Body of pancreas (tissue), 4 donors: ENCODE results near the gene MIA.

ENCODE experiments used
- POLR2A ChIP-seq, 3 donors: fragments of 450-650 bp; IDR thresholded peaks; one replicate each; pipeline ENCODE4 v1.6.1; 2016; ENCODE audit warnings: antibody characterized with exemption in 3 of 3, mild to moderate bottlenecking in 2 of 3
- TF ChIP-seq, protein P1 (sequence below), 7 experiments: fragments of 450-650 bp in 4 of 7; fragments of 200-600 bp in 3 of 7; sonication (generic) in 3 of 7; IDR thresholded peaks; one replicate each; pipeline ENCODE4 v1.5.1; 2016 to 2019; ENCODE audit warnings: antibody characterized with exemption in 7 of 7

DNA sequence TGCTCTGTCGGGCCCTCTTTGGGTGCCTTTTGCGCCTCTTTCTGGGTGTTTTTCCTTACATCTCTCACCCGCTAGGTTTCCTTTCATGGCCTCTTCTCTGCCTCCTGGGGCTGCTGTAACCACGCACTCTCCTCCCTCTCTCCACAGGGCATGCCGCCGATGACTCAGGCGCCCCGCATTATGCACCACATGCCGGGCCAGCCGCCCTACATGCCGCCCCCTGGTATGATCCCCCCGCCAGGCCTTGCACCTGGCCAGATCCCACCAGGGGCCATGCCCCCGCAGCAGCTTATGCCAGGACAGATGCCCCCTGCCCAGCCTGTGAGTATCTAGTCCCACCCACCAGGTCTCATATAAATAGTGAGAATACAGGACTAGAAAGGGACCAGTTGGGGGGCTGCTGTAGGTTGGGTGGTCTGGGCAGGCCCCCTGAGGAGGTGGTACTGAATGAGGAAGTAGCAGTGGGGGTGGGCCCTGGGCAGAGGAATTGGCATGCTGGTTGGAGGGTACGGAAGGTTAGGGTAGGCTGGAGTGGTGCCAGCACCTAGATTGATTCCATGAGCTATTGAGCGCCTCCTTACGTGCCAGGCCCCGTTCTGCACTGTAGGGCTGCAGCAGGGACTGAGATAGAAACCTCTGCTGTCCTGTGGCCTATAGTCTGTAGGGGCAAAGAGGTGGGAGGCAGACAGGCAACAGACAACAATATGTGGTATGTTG, 12.4 kb upstream of the MIA start:
- TF ChIP-seq, protein P1, sequence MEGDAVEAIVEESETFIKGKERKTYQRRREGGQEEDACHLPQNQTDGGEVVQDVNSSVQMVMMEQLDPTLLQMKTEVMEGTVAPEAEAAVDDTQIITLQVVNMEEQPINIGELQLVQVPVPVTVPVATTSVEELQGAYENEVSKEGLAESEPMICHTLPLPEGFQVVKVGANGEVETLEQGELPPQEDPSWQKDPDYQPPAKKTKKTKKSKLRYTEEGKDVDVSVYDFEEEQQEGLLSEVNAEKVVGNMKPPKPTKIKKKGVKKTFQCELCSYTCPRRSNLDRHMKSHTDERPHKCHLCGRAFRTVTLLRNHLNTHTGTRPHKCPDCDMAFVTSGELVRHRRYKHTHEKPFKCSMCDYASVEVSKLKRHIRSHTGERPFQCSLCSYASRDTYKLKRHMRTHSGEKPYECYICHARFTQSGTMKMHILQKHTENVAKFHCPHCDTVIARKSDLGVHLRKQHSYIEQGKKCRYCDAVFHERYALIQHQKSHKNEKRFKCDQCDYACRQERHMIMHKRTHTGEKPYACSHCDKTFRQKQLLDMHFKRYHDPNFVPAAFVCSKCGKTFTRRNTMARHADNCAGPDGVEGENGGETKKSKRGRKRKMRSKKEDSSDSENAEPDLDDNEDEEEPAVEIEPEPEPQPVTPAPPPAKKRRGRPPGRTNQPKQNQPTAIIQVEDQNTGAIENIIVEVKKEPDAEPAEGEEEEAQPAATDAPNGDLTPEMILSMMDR (IDR thresholded peaks at IDR 0.05): no peak
- no peak for TF ChIP-seq POLR2A (IDR thresholded peaks at IDR 0.05)
